Activated naive CD4-positive, alpha-beta T cell treated with anti-CD3 and anti-CD28 coated beads for 36 hours (primary cell): ENCODE data around the gene CADPS. TPM values are rescaled to one million over a fixed set of nuclear protein-coding genes. Genes with fewer than 3 reads are reported as not detected.

Experiments used
- CTCF ChIA-PET: fragments of 350-600 bp; sonication (Branson Sonifier 250); formaldehyde crosslinking; loops from one replicate; lab custom pipeline; 2021; ENCODE audit warnings: antibody characterized with exemption; lab: Charles Lee
- DNase-seq: peaks from one replicate; pipeline ENCODE4 v3.0.0-alpha.2; 2020
- H3K27ac Mint-ChIP-seq: one replicate; pipeline ENCODE4 v1.8.0; 2021; ENCODE audit warnings: mild to moderate bottlenecking, mixed read lengths
- H3K27me3 Mint-ChIP-seq: one replicate; pipeline ENCODE4 v1.8.0; 2021; ENCODE audit warnings: low read depth, mixed read lengths
- H3K36me3 Mint-ChIP-seq: one replicate; pipeline ENCODE4 v1.8.0; 2021; ENCODE audit warnings: low read depth, mixed read lengths
- H3K4me1 Mint-ChIP-seq: one replicate; pipeline ENCODE4 v1.8.0; 2021; ENCODE audit warnings: low read depth, mixed read lengths
- H3K4me3 Mint-ChIP-seq: one replicate; pipeline ENCODE4 v1.8.0; 2021; ENCODE audit warnings: mild to moderate bottlenecking, moderate library complexity, mixed read lengths
- H3K9me3 Mint-ChIP-seq: one replicate; pipeline ENCODE4 v1.8.0; 2021; ENCODE audit warnings: mixed read lengths
- intact Hi-C: fragments of 100-400 bp; cut with micrococcal nuclease; formaldehyde crosslinking; loops from one replicate; pipeline ENCODE4 v1.15.1; 2023
- total RNA-seq, 2 experiments: library from RNA; stranded (reverse); gene quantifications; one replicate each; pipeline ENCODE4 v1.2.3, GENCODE V29; 2021

The CADPS gene
- total RNA-seq, 2 experiments from 2014 or later: not detected

GRCh38 chr3:62604751-62605351, 270.4 kb downstream of the CADPS start:
- no peak for DNase-seq
- H3K27me3 Mint-ChIP-seq: no peaks in the 10 kb centered on the region
- no peaks in the 10 kb centered on the region for H3K36me3 Mint-ChIP-seq
- intact Hi-C loops: no loop called here
- H3K9me3 Mint-ChIP-seq: no peaks in the 10 kb centered on the region
- H3K4me3 Mint-ChIP-seq: no peak overlapping the region
- H3K4me1 Mint-ChIP-seq: no peaks in the 10 kb centered on the region
- CTCF ChIA-PET: no interaction called here
- no peak overlapping the region for H3K27ac Mint-ChIP-seq

- no peaks in the 10 kb centered on the region for H3K9me3 Mint-ChIP-seq
- no peaks in the 10 kb centered on the region for H3K4me1 Mint-ChIP-seq
- H3K4me3 Mint-ChIP-seq: no peak overlapping the region
- no peaks in the 10 kb centered on the region for H3K27me3 Mint-ChIP-seq
- CTCF ChIA-PET: interaction anchor here (0.6 kb wide), 1 partner anchor 151 kb away, joined by 3 read pairs; no protein-coding TSS in a partner anchor
- H3K36me3 Mint-ChIP-seq: no peaks in the 10 kb centered on the region
- intact Hi-C loops: no loop called here
- H3K27ac Mint-ChIP-seq: no peak overlapping the region
- DNase-seq: no peak
These were observed 270.9 kb downstream of the CADPS start for GRCh38 chr3:62604298-62604697.

- no peaks in the 10 kb centered on the region for H3K9me3 Mint-ChIP-seq
These were observed 272.2 kb downstream of the CADPS start for GRCh38 chr3:62602987-62603386.

GRCh38 chr3:62602129-62602770, 273.0 kb downstream of the CADPS start:
- Mint-ChIP-seq H3K36me3 (no peaks in the 10 kb centered on the region), H3K27ac (no peak overlapping the region), H3K9me3 (no peaks in the 10 kb centered on the region), H3K27me3 (no peaks in the 10 kb centered on the region), H3K4me1 (no peaks in the 10 kb centered on the region), H3K4me3 (no peak overlapping the region)
- CTCF ChIA-PET: no interaction called here
- no peak for DNase-seq
- intact Hi-C loops: no loop called here

More at GRCh38 chr3:62602987-62603386, 272.2 kb downstream of the CADPS start:
- no peak for DNase-seq
- Mint-ChIP-seq H3K36me3 (no peaks in the 10 kb centered on the region), H3K4me3 (no peak overlapping the region), H3K27me3 (no peaks in the 10 kb centered on the region), H3K27ac (no peak overlapping the region), H3K4me1 (no peaks in the 10 kb centered on the region)
- CTCF ChIA-PET: no interaction called here
- intact Hi-C loops: no loop called here

- intact Hi-C loops: no loop called here
- H3K27ac Mint-ChIP-seq: no peak overlapping the region
- CTCF ChIA-PET: no interaction called here
- H3K4me1 Mint-ChIP-seq: no peaks in the 10 kb centered on the region
- DNase-seq: no peak
- no peaks in the 10 kb centered on the region for H3K27me3 Mint-ChIP-seq
- no peaks in the 10 kb centered on the region for H3K9me3 Mint-ChIP-seq
- H3K36me3 Mint-ChIP-seq: no peaks in the 10 kb centered on the region
- H3K4me3 Mint-ChIP-seq: no peak overlapping the region
These were observed 273.8 kb downstream of the CADPS start for GRCh38 chr3:62601238-62602070.

GRCh38 chr3:62600033-62600432, 275.2 kb downstream of the CADPS start:
- intact Hi-C loops: no loop called here
- no peaks in the 10 kb centered on the region for H3K4me1 Mint-ChIP-seq
- H3K27me3 Mint-ChIP-seq: no peaks in the 10 kb centered on the region
- no peak overlapping the region for H3K4me3 Mint-ChIP-seq
- no peak overlapping the region for H3K27ac Mint-ChIP-seq
- no peak for DNase-seq
- no peaks in the 10 kb centered on the region for H3K9me3 Mint-ChIP-seq
- no peaks in the 10 kb centered on the region for H3K36me3 Mint-ChIP-seq
- CTCF ChIA-PET: no interaction called here

GRCh38 chr3:62597491-62597890, 277.7 kb downstream of the CADPS start:
- DNase-seq: no peak
- H3K36me3 Mint-ChIP-seq: no peaks in the 10 kb centered on the region
- H3K27me3 Mint-ChIP-seq: no peaks in the 10 kb centered on the region
- no peaks in the 10 kb centered on the region for H3K9me3 Mint-ChIP-seq
- H3K27ac Mint-ChIP-seq: no peak overlapping the region
- no peaks in the 10 kb centered on the region for H3K4me1 Mint-ChIP-seq
- H3K4me3 Mint-ChIP-seq: no peak overlapping the region
- CTCF ChIA-PET: no interaction called here
- intact Hi-C loops: no loop called here

GRCh38 chr3:62592408-62592807, 282.8 kb downstream of the CADPS start:
- intact Hi-C loops: no loop called here
- Mint-ChIP-seq H3K27ac (no peak overlapping the region), H3K36me3 (no peaks in the 10 kb centered on the region), H3K4me1 (no peaks in the 10 kb centered on the region), H3K9me3 (no peaks in the 10 kb centered on the region), H3K4me3 (no peak overlapping the region), H3K27me3 (peaks cover 8% of the 10 kb centered on the region)
- CTCF ChIA-PET: no interaction called here
- no peak for DNase-seq

GRCh38 chr3:62589078-62589477, 286.1 kb downstream of the CADPS start:
- Mint-ChIP-seq H3K27me3 (peaks cover 8% of the 10 kb centered on the region), H3K27ac (no peak overlapping the region), H3K4me3 (no peak overlapping the region), H3K4me1 (no peaks in the 10 kb centered on the region), H3K9me3 (no peaks in the 10 kb centered on the region), H3K36me3 (no peaks in the 10 kb centered on the region)
- CTCF ChIA-PET: no interaction called here
- intact Hi-C loops: no loop called here
- no peak for DNase-seq

- H3K4me3 Mint-ChIP-seq: no peak overlapping the region
- H3K27ac Mint-ChIP-seq: no peak overlapping the region
- H3K9me3 Mint-ChIP-seq: no peaks in the 10 kb centered on the region
- CTCF ChIA-PET: no interaction called here
- intact Hi-C loops: no loop called here
- H3K36me3 Mint-ChIP-seq: no peaks in the 10 kb centered on the region
- H3K4me1 Mint-ChIP-seq: no peaks in the 10 kb centered on the region
- no peak for DNase-seq
- peaks cover 8% of the 10 kb centered on the region for H3K27me3 Mint-ChIP-seq
These were observed 287.6 kb downstream of the CADPS start for GRCh38 chr3:62587579-62588031.

GRCh38 chr3:62587169-62587568, 288.0 kb downstream of the CADPS start:
- no peak overlapping the region for H3K27ac Mint-ChIP-seq
- peaks cover 8% of the 10 kb centered on the region for H3K27me3 Mint-ChIP-seq
- H3K4me1 Mint-ChIP-seq: no peaks in the 10 kb centered on the region
- no peaks in the 10 kb centered on the region for H3K36me3 Mint-ChIP-seq
- CTCF ChIA-PET: no interaction called here
- H3K9me3 Mint-ChIP-seq: no peaks in the 10 kb centered on the region
- no peak for DNase-seq
- no peak overlapping the region for H3K4me3 Mint-ChIP-seq
- intact Hi-C loops: no loop called here

- CTCF ChIA-PET: no interaction called here
- Mint-ChIP-seq H3K36me3 (no peaks in the 10 kb centered on the region), H3K9me3 (no peaks in the 10 kb centered on the region), H3K27me3 (peaks cover 7% of the 10 kb centered on the region), H3K4me1 (no peaks in the 10 kb centered on the region), H3K4me3 (no peak overlapping the region), H3K27ac (no peak overlapping the region)
- no peak for DNase-seq
- intact Hi-C loops: no loop called here
These were observed 288.9 kb downstream of the CADPS start for GRCh38 chr3:62586356-62586755.
